Testis (tissue), 3 donors: ENCODE data around the gene RCOR1. TPM values are rescaled to one million over a fixed set of nuclear protein-coding genes. Genes with fewer than 3 reads are reported as not detected.

Experiments used
- DNase-seq: peaks from one replicate; pipeline ENCODE4 v3.0.0-alpha.2; 2019
- H3K27ac ChIP-seq, 2 donors: fragments of 200-600 bp; sonication (generic); one replicate each; pipeline ENCODE4 v1.5.1; 2019
- H3K27me3 ChIP-seq: fragments of 200-600 bp; sonication (generic); one replicate; pipeline ENCODE4 v1.5.1; 2019
- H3K36me3 ChIP-seq: fragments of 200-600 bp; sonication (generic); one replicate; pipeline ENCODE4 v1.5.1; 2017; ENCODE audit warnings: low read depth; ENCODE audit errors: missing control alignments
- H3K4me1 ChIP-seq: fragments of 200-600 bp; sonication (generic); one replicate; pipeline ENCODE4 v1.5.1; 2019
- H3K4me3 ChIP-seq, 2 donors: fragments of 200-600 bp; sonication (generic); one replicate each; pipeline ENCODE4 v1.5.1; 2017 to 2019
- H3K9me3 ChIP-seq: fragments of 200-600 bp; sonication (generic); one replicate; pipeline ENCODE4 v1.5.1; 2017
- CTCF ChIP-seq, 3 experiments: fragments of 450-650 bp in 2 of 3; fragments of 200-600 bp in 1 of 3; sonication (generic) in 1 of 3; IDR thresholded peaks; one replicate each; pipeline ENCODE4 v1.5.1; 2016 to 2019; ENCODE audit warnings: antibody characterized with exemption in 3 of 3, mild to moderate bottlenecking in 2 of 3, moderate library complexity in 1 of 3
- POLR2A ChIP-seq: fragments of 450-650 bp; IDR thresholded peaks from one replicate; pipeline ENCODE4 v1.6.1; 2017; ENCODE audit warnings: antibody characterized with exemption, mild to moderate bottlenecking, moderate library complexity
- WGBS, 2 donors: methylation state at CpG; one replicate each; pipeline ENCODE4 v1.1.5; 2018; 5-methylcytosine and 5-hydroxymethylcytosine counted together
- intact Hi-C: fragments of 100-400 bp; cut with DNase I; formaldehyde crosslinking; loops from one replicate; pipeline ENCODE4 v1.15.1; 2023; ENCODE audit warnings: low total_unique reads
- polyA plus RNA-seq: library from polyadenylated mRNA; stranded (reverse); fragments of 350-450 nt; fragmentation: Illumina TruSeq; extraction: RNeasy Lipid Tissue Mini Kit (QIAGEN cat#74804); gene quantifications from one replicate; pipeline ENCODE4 v1.2.3, GENCODE V29; 2014; ENCODE audit warnings: low read depth, low replicate concordance; ENCODE audit not compliant: insufficient read depth
- total RNA-seq, 2 donors: library from RNA; depleted of rRNA; stranded (reverse); fragments of >200 nt; gene quantifications; one replicate each; pipeline ENCODE4 v1.2.3, GENCODE V29; 2016

The RCOR1 gene
- total and polyA plus RNA-seq, 3 donors from 2014 or later: 33.8 to 37.8 (median 33.9) TPM

DNA sequence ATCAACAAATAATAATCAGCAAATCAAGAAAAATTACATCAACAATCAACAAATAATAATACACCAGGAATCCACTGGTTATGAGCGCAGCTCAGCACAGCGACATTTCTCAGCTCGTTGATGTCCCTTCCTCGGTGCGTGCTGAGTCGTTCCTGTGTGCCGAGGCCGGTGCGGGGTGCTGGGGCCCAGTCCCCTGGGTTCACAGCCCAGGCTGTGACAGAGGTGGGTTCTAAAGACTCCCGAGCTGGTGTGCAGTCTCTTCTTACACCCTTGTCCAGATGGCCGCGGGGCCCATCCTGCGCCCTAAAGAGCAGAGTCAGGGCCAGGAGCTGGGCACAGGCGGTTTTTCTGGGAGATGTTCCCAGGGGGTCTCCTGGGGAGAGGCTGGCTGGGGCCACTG lies 157.9 kb downstream of the RCOR1 start:
- Histone ChIP-seq H3K27me3 (no peaks in the 10 kb centered on the region), H3K36me3 (no peaks in the 10 kb centered on the region), H3K9me3 (no peaks in the 10 kb centered on the region), H3K4me3 (no peak overlapping the region), H3K27ac (no peak overlapping the region), H3K4me1 (no peaks in the 10 kb centered on the region)
- intact Hi-C loops: no loop called here
- DNase-seq: no peak
- WGBS, 2 donors: 94 to 96% methylated on average over 10 to 14 of the region's 14 CpGs
- TF ChIP-seq CTCF (IDR thresholded peaks at IDR 0.05): no peak

GRCh38 chr14:102751088-102751487 lies 158.6 kb downstream of the RCOR1 start:
- Histone ChIP-seq H3K9me3 (no peaks in the 10 kb centered on the region), H3K4me1 (no peaks in the 10 kb centered on the region), H3K27ac (no peak overlapping the region), H3K36me3 (no peaks in the 10 kb centered on the region), H3K27me3 (no peaks in the 10 kb centered on the region), H3K4me3 (no peak overlapping the region)
- DNase-seq: no peak
- 93 to 100% methylated on average over 2 to 16 of the region's 16 CpGs for WGBS, 2 donors
- TF ChIP-seq CTCF (IDR thresholded peaks at IDR 0.05) (no peak), POLR2A (no peak)
- intact Hi-C loops: no loop called here

GRCh38 chr14:102752239-102752847 lies 159.9 kb downstream of the RCOR1 start:
- Histone ChIP-seq H3K27me3 (no peaks in the 10 kb centered on the region), H3K9me3 (no peaks in the 10 kb centered on the region), H3K4me3 (no peak overlapping the region), H3K4me1 (no peaks in the 10 kb centered on the region), H3K27ac (no peak overlapping the region), H3K36me3 (no peaks in the 10 kb centered on the region)
- TF ChIP-seq CTCF (IDR thresholded peaks at IDR 0.05): no peak
- TF ChIP-seq POLR2A: no peak
- WGBS, 2 donors: 78 to 87% methylated on average over 13 to 14 of the region's 14 CpGs
- DNase-seq: no peak
- intact Hi-C loops: no loop called here

- Histone ChIP-seq H3K4me1 (no peaks in the 10 kb centered on the region), H3K4me3 (no peak overlapping the region), H3K9me3 (no peaks in the 10 kb centered on the region), H3K27me3 (no peaks in the 10 kb centered on the region), H3K27ac (no peak overlapping the region), H3K36me3 (no peaks in the 10 kb centered on the region)
- intact Hi-C loops: no loop called here
- TF ChIP-seq CTCF (IDR thresholded peaks at IDR 0.05) (no peak), POLR2A (no peak)
- DNase-seq: no peak
- 87 to 91% methylated on average over 14 to 17 of the region's 17 CpGs for WGBS, 2 donors
Observed at GRCh38 chr14:102754370-102755262, 162.2 kb downstream of the RCOR1 start.
